ENCODE data around the gene OR8D1.

DNA sequence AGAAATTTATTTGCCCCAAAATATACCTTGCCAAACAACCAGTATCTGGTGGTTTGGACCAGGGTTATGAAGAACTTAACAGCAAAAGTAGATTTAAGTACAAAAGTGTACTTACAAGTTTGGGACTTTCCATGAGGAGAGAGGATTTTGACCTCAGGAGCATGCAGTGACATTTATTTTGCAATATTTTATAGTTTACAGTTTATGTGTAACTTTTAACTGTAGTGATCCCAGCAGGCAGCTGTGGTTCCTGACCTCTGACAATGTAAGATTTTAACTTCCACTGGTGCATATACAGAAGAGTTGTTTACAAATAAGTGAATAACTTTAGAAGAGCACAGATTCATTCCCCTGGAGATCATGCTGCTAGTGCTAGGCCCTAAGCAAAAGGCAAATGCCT is 6.7 kb downstream of the OR8D1 start:
- no peak for TF ChIP-seq POLR2AphosphoS5 (IDR thresholded peaks at IDR 0.05; ENCODE audit: low read depth, low read length)
- TF ChIP-seq, protein P1, sequence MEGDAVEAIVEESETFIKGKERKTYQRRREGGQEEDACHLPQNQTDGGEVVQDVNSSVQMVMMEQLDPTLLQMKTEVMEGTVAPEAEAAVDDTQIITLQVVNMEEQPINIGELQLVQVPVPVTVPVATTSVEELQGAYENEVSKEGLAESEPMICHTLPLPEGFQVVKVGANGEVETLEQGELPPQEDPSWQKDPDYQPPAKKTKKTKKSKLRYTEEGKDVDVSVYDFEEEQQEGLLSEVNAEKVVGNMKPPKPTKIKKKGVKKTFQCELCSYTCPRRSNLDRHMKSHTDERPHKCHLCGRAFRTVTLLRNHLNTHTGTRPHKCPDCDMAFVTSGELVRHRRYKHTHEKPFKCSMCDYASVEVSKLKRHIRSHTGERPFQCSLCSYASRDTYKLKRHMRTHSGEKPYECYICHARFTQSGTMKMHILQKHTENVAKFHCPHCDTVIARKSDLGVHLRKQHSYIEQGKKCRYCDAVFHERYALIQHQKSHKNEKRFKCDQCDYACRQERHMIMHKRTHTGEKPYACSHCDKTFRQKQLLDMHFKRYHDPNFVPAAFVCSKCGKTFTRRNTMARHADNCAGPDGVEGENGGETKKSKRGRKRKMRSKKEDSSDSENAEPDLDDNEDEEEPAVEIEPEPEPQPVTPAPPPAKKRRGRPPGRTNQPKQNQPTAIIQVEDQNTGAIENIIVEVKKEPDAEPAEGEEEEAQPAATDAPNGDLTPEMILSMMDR (IDR thresholded peaks at IDR 0.05): no peak
- TF ChIP-seq, protein P2, sequence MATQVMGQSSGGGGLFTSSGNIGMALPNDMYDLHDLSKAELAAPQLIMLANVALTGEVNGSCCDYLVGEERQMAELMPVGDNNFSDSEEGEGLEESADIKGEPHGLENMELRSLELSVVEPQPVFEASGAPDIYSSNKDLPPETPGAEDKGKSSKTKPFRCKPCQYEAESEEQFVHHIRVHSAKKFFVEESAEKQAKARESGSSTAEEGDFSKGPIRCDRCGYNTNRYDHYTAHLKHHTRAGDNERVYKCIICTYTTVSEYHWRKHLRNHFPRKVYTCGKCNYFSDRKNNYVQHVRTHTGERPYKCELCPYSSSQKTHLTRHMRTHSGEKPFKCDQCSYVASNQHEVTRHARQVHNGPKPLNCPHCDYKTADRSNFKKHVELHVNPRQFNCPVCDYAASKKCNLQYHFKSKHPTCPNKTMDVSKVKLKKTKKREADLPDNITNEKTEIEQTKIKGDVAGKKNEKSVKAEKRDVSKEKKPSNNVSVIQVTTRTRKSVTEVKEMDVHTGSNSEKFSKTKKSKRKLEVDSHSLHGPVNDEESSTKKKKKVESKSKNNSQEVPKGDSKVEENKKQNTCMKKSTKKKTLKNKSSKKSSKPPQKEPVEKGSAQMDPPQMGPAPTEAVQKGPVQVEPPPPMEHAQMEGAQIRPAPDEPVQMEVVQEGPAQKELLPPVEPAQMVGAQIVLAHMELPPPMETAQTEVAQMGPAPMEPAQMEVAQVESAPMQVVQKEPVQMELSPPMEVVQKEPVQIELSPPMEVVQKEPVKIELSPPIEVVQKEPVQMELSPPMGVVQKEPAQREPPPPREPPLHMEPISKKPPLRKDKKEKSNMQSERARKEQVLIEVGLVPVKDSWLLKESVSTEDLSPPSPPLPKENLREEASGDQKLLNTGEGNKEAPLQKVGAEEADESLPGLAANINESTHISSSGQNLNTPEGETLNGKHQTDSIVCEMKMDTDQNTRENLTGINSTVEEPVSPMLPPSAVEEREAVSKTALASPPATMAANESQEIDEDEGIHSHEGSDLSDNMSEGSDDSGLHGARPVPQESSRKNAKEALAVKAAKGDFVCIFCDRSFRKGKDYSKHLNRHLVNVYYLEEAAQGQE (IDR thresholded peaks at IDR 0.05; ENCODE audit: insufficient read depth in 1 of 2, low read depth in 2 of 2, low read length in 1 of 2): no peak
